ENCODE measurements around the gene DHRS3. TPM values are rescaled to one million over a fixed set of nuclear protein-coding genes. Genes with fewer than 3 reads are reported as not detected.

DHRS3 gene
- total and polyA plus RNA-seq, 2 donors (not counting 3 experiments of a cell fraction or from before 2014, with no cell fraction given) = 54.3 to 75.2 TPM

DNA sequence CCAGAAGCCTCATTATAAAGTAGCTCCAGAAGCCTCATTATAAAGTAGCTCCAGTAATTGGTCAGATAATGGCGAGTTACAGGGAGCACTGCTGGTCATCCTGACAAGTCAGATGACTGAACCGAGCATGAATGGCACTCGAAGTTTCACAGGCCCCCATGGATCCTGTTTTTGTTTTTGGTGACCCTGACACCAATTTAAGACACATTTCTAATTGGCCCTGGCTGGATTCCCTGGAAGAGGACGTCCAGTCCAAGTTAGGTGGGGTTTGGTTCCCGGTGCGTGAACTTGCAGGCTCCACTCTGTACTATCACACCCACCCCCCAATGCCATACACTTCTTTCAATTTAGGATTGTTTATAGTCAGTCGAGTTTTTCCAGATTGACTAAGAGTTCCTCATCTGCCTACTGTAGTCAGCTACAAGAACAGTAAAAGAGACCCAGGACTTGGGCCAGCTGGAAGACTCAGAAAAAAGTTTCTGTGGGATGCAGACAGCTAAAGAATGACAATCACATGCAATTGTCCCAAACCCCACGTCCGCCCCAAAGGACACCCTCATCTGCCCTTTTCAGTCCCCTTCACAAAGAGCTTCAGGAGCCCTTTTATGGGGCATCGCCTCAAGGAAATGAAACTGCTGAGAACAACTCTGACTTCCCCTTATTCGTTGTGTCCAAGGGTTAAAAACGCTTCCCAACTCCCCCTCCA, 2.7 kb downstream of the DHRS3 start:
- POLR2A ChIA-PET = interaction anchor here (2.8 kb wide), 1 partner anchor 11 kb away, joined by 21 read pairs; no protein-coding TSS in a partner anchor
- CTCF ChIA-PET = interaction anchor here (1.1 to 9.2 kb wide), 8 partner anchors 13 to 303 kb away, joined by 3 to 131 read pairs (median 6); no protein-coding TSS in a partner anchor
- TF ChIP-seq POLR2A (IDR thresholded peaks at IDR 0.05; ENCODE audit: low read depth, low read length) = no peak
- no peak for TF ChIP-seq EZH2 (IDR thresholded peaks at IDR 0.05; ENCODE audit: borderline replicate concordance, low read depth, low read length, severe bottlenecking)
- no peak for TF ChIP-seq MAX (IDR thresholded peaks at IDR 0.05; ENCODE audit: insufficient read depth, insufficient read length)
- TF ChIP-seq FOS (IDR thresholded peaks at IDR 0.05; ENCODE audit: borderline replicate concordance, insufficient read depth, low read length) = no peak
- no peak for TF ChIP-seq MYC (IDR thresholded peaks at IDR 0.05; ENCODE audit: low read depth, low read length)
- TF ChIP-seq CTCF (IDR thresholded peaks at IDR 0.05; ENCODE audit: extremely low read depth in 1 of 2, insufficient read depth in 1 of 2, low read depth in 1 of 2, low read length in 2 of 2) = no peak
- TF ChIP-seq POLR2AphosphoS5 (IDR thresholded peaks at IDR 0.05; ENCODE audit: insufficient read depth, low read depth, low read length) = no peak
- TF ChIP-seq GATA2 (IDR thresholded peaks at IDR 0.05; ENCODE audit: insufficient read depth, insufficient read length, low read depth, low read length) = no peak
- TF ChIP-seq JUN (IDR thresholded peaks at IDR 0.05; ENCODE audit: borderline replicate concordance, insufficient read depth, insufficient read length, low read depth) = no peak
- no TSS peak for BruUV-seq (replicated peaks)
- peaks cover 11% of the 10 kb centered on the region for H3K79me2 ChIP-seq (ENCODE audit: control insufficient read depth, insufficient read depth, low read length)
- peaks cover 30% of the 10 kb centered on the region for H3K4me1 ChIP-seq (ENCODE audit: control insufficient read depth, extremely low read depth, insufficient read depth, low read length)
- peak; percentile 53 for DNase-seq (ENCODE audit: low read depth, low spot score)
- intact Hi-C loops (cut with micrococcal nuclease) = no loop called here
- peak overlapping the region; percentile 5 for H2AFZ ChIP-seq (ENCODE audit: low read depth, low read length)
- H3K9me1 ChIP-seq (replicated peaks; ENCODE audit: control insufficient read depth, extremely low read depth, insufficient read depth, low read length) = no peaks in the 10 kb centered on the region
- FAIRE-seq = no peak
- peak overlapping the region; percentile 33 to 81 (median 76) for H3K4me3 ChIP-seq (replicated peaks in 1 of 3; ENCODE audit: insufficient read depth in 1 of 3, low read depth in 1 of 3, low read length in 3 of 3)
- H3K9ac ChIP-seq (replicated peaks; ENCODE audit: extremely low read depth, insufficient read depth, low read length) = peak overlapping the region; percentile 92
- no peaks in the 10 kb centered on the region for H3K9me3 ChIP-seq (replicated peaks; ENCODE audit: control insufficient read depth, insufficient read depth, low read length)
- H3K27ac ChIP-seq (ENCODE audit: insufficient read depth, low read depth, low read length) = peak overlapping the region; percentile 73
- no peaks in the 10 kb centered on the region for H4K20me1 ChIP-seq (replicated peaks; ENCODE audit: control insufficient read depth, extremely low read depth, insufficient read depth, low read length)
- H3K4me2 ChIP-seq (ENCODE audit: insufficient read depth, low read length) = peak overlapping the region; percentile 73
- peaks cover 5 to 7% of the 10 kb centered on the region in 2 experiments for H3K36me3 ChIP-seq (ENCODE audit: control insufficient read depth in 2 of 2, extremely low read depth in 1 of 2, insufficient read depth in 2 of 2, low read length in 2 of 2)
- dilution Hi-C loops (cut with MboI; ENCODE audit: extremely low pct_ligation_motif_present, low sequenced_read_pairs) = no loop called here
- H3K27me3 ChIP-seq (ENCODE audit: control insufficient read depth in 2 of 2, insufficient read depth in 2 of 2, low read length in 2 of 2) = no peaks in the 10 kb centered on the region
